HG03108 (cell line): Measurements from ENCODE around the gene EPB41L4B.
"Not testable (repeated sequence)": the region's sequence is repeated elsewhere in the genome, so short reads cannot be mapped to it uniquely, and the experiment has no call there.

Experiments
- ATAC-seq: cut with Tn5 transposase; IDR thresholded peaks from one replicate; pipeline ENCODE4 v1.9.1; 2021; ENCODE audit warnings: moderate library complexity; ENCODE audit not compliant: unreplicated experiment

The EPB41L4B gene

GRCh38 chr9:109246533-109246932 lies 74.3 kb downstream of the EPB41L4B start:
- ATAC-seq, result no peak

- no peak for ATAC-seq
These were observed 75.5 kb downstream of the EPB41L4B start for GRCh38 chr9:109245310-109245897.

GRCh38 chr9:109244179-109245132 lies 76.4 kb downstream of the EPB41L4B start:
- no peak for ATAC-seq

- ATAC-seq, result no peak
These were observed 78.1 kb downstream of the EPB41L4B start for GRCh38 chr9:109242741-109243140.

GRCh38 chr9:109242014-109242413 lies 78.8 kb downstream of the EPB41L4B start:
- no peak for ATAC-seq

GRCh38 chr9:109241207-109241606 lies 79.7 kb downstream of the EPB41L4B start:
- no peak for ATAC-seq

GRCh38 chr9:109239240-109239639 lies 81.6 kb downstream of the EPB41L4B start:
- no peak for ATAC-seq

- ATAC-seq, result no peak
These were observed 82.2 kb downstream of the EPB41L4B start for GRCh38 chr9:109238655-109239054.

- no peak for ATAC-seq
These were observed 82.7 kb downstream of the EPB41L4B start for GRCh38 chr9:109238125-109238524.

- ATAC-seq, result no peak
These were observed 88.2 kb downstream of the EPB41L4B start for GRCh38 chr9:109232449-109233237.

- no peak for ATAC-seq
These were observed 89.3 kb downstream of the EPB41L4B start for GRCh38 chr9:109231593-109231992.

- ATAC-seq, result no peak
These were observed 90.6 kb downstream of the EPB41L4B start for GRCh38 chr9:109230277-109230676.

GRCh38 chr9:109229682-109230081 lies 91.2 kb downstream of the EPB41L4B start:
- ATAC-seq, result no peak

- ATAC-seq, result no peak
These were observed 92.7 kb downstream of the EPB41L4B start for GRCh38 chr9:109228093-109228642.

GRCh38 chr9:109225629-109226028 lies 95.2 kb downstream of the EPB41L4B start:
- ATAC-seq, result no peak

GRCh38 chr9:109224751-109225150 lies 96.1 kb downstream of the EPB41L4B start:
- ATAC-seq, result no peak

- ATAC-seq, result not testable (repeated sequence)
These were observed 102.6 kb downstream of the EPB41L4B start for GRCh38 chr9:109218242-109218641.

- no peak for ATAC-seq
These were observed 106.4 kb downstream of the EPB41L4B start for GRCh38 chr9:109214414-109214813.

GRCh38 chr9:109213285-109214121 lies 107.4 kb downstream of the EPB41L4B start:
- ATAC-seq, result no peak

- no peak for ATAC-seq
These were observed 108.1 kb downstream of the EPB41L4B start for GRCh38 chr9:109212768-109213167.
